ENCODE data around the gene DNAJC5. TPM values are rescaled to one million over a fixed set of nuclear protein-coding genes. Genes with fewer than 3 reads are reported as not detected.
A peak's percentile ranks its signal among the peaks of the same experiment; 100 is the strongest.

The DNAJC5 gene
- total and polyA plus RNA-seq, 2 donors (not counting 3 experiments of a cell fraction or from before 2014, with no cell fraction given), result 44.7 to 60.3 TPM

DNA sequence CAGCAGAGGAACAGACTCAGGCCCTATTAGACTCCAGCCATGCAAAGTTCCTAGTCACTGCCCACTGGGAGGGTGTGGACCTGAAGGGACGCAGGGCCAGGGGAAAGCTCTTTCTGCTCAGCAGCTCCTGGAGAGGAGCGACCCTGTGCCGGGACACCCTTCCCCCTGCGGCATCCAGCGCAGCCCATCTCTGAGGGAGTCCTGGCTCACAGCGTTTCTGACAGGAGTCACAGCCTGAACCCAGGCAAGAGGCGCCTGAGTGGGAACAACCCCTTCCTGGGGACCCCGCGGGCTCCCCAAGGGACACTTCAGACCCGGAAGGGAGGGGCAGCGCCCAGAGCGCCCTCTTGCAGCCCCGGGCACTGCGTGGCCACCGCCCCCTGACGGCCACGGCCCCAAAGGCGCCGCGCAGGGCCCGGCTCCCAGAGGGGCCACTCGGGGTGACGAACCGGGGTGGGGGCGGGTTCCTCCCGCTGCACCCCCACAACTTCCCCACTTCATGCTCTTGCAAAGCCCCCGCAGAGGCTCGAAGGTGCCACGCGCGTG is 60.4 kb downstream of the DNAJC5 start:
- Histone ChIP-seq H3K9ac (replicated peaks; ENCODE audit: extremely low read depth, insufficient read depth, low read length) (peak overlapping the region; percentile 82), H3K4me2 (ENCODE audit: insufficient read depth, low read length) (peak overlapping the region; percentile 26), H3K9me3 (replicated peaks; ENCODE audit: control insufficient read depth, insufficient read depth, low read length) (no peaks in the 10 kb centered on the region), H4K20me1 (replicated peaks; ENCODE audit: control insufficient read depth, extremely low read depth, insufficient read depth, low read length) (no peaks in the 10 kb centered on the region), H3K4me1 (ENCODE audit: control insufficient read depth, extremely low read depth, insufficient read depth, low read length) (peaks cover 10% of the 10 kb centered on the region), H3K79me2 (ENCODE audit: control insufficient read depth, insufficient read depth, low read length) (peaks cover 47% of the 10 kb centered on the region), H3K4me3 (replicated peaks in 1 of 3; ENCODE audit: insufficient read depth in 1 of 3, low read depth in 1 of 3, low read length in 3 of 3) (peak overlapping the region; percentile 29 to 78 (median 76)), H2AFZ (ENCODE audit: low read depth, low read length) (peak overlapping the region; percentile 83), H3K9me1 (replicated peaks; ENCODE audit: control insufficient read depth, extremely low read depth, insufficient read depth, low read length) (no peaks in the 10 kb centered on the region), H3K27ac (ENCODE audit: insufficient read depth, low read depth, low read length) (peak overlapping the region; percentile 10), H3K36me3 (ENCODE audit: control insufficient read depth in 2 of 2, extremely low read depth in 1 of 2, insufficient read depth in 2 of 2, low read length in 2 of 2) (peaks cover 0 to 9% of the 10 kb centered on the region in 2 experiments), H3K27me3 (ENCODE audit: control insufficient read depth in 2 of 2, insufficient read depth in 2 of 2, low read length in 2 of 2) (no peaks in the 10 kb centered on the region)
- intact Hi-C loops (cut with micrococcal nuclease), result loop anchor here (1.0 to 5.0 kb wide), 2 partner anchors 46 to 248 kb away; partner anchors contain the start of genes ARFRP1 and ZGPAT
- ChIA-PET CTCF (interaction anchor here (1.0 to 1.5 kb wide), 4 partner anchors 13 to 418 kb away, joined by 3 to 9 read pairs (median 3); partner anchors contain the start of gene PTK6), POLR2A (no interaction called here)
- no TSS peak for BruUV-seq (replicated peaks)
- dilution Hi-C loops (cut with MboI; ENCODE audit: extremely low pct_ligation_motif_present, low sequenced_read_pairs), result no loop called here
- no peak for TF ChIP-seq JUN (IDR thresholded peaks at IDR 0.05; ENCODE audit: borderline replicate concordance, insufficient read depth, insufficient read length, low read depth)
- TF ChIP-seq POLR2AphosphoS5 (IDR thresholded peaks at IDR 0.05; ENCODE audit: insufficient read depth, low read depth, low read length), result no peak
- peak; percentile 27 to 50 for TF ChIP-seq CTCF (IDR thresholded peaks at IDR 0.05; ENCODE audit: extremely low read depth in 1 of 2, insufficient read depth in 1 of 2, low read depth in 1 of 2, low read length in 2 of 2)
- peak; percentile 37 for DNase-seq (ENCODE audit: low read depth, low spot score)
- peak; percentile 56 for FAIRE-seq
